ENCODE data around the gene CEMIP. TPM values are rescaled to one million over a fixed set of nuclear protein-coding genes. Genes with fewer than 3 reads are reported as not detected.

The CEMIP gene
- total and polyA plus RNA-seq, 2 of the 8 experiments (the other 6 are each of a cell fraction or from before 2014, with no cell fraction given), result 0.11 to 0.60 TPM

DNA sequence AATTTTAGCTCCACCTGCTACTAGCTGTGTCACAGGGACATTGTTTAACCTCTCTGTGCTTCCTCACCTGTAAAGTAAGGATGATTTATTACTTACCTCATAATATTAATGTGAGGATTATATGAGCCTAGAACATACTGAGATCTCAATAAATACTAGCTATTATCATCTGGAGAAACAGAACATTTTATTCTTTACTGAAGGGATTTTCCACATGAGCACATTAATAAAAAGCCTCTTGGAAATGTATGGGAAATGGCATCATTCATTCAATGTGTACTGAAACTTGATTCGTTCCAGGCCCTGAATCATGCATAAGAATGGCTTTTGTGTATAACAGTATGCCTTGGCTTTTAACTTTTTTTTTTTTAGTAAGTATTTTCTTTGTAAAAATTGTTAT is 11.0 kb upstream of the CEMIP start:
- Histone ChIP-seq H2BK20ac (ENCODE audit: low read length) (no peak overlapping the region), H3K9me3 (ENCODE audit: insufficient read depth in 2 of 2, low read depth in 1 of 2, low read length in 1 of 2) (no peaks in the 10 kb centered on the region), H3K79me1 (ENCODE audit: low read depth, low read length) (no peaks in the 10 kb centered on the region), H3K23ac (ENCODE audit: insufficient read length) (no peak overlapping the region), H3K14ac (ENCODE audit: insufficient read length) (no peak overlapping the region), H4K5ac (ENCODE audit: insufficient read length, low read depth, low read length) (no peak overlapping the region), H2BK120ac (replicated peaks; ENCODE audit: low read depth, low read length) (no peak overlapping the region), H3K56ac (replicated peaks; ENCODE audit: insufficient read length, low read depth, low read length) (no peak overlapping the region), H3K27ac (ENCODE audit: low read depth, low read length) (no peak overlapping the region), H4K91ac (replicated peaks; ENCODE audit: insufficient read length, low read length) (no peak overlapping the region), H2AFZ (ENCODE audit: low read length) (no peak overlapping the region), H3K4me1 (replicated peaks in 1 of 4; ENCODE audit: control insufficient read depth in 3 of 4, insufficient read depth in 4 of 4, low read length in 3 of 4) (no peaks in the 10 kb centered on the region), H3K79me2 (ENCODE audit: control insufficient read depth in 1 of 2, insufficient read depth in 2 of 2, low read length in 2 of 2) (no peaks in the 10 kb centered on the region), H3K4me2 (ENCODE audit: insufficient read depth in 1 of 2, low read depth in 2 of 2, low read length in 2 of 2) (no peak overlapping the region), H2AK5ac (ENCODE audit: low read depth, low read length) (no peak overlapping the region), H3K27me3 (replicated peaks in 1 of 4; ENCODE audit: control insufficient read depth in 3 of 4, extremely low read depth in 1 of 4, insufficient read depth in 3 of 4, low read length in 3 of 4) (no peaks in the 10 kb centered on the region), H2BK12ac (ENCODE audit: low read depth, low read length) (no peak overlapping the region), H3K23me2 (ENCODE audit: low read depth, low read length) (no peaks in the 10 kb centered on the region), H4K8ac (ENCODE audit: extremely low read depth, insufficient read depth, low read length) (no peak overlapping the region), H3K4me3 (ENCODE audit: extremely low read depth in 1 of 4, insufficient read depth in 2 of 4, low read depth in 3 of 4, low read length in 4 of 4) (no peak overlapping the region), H2BK5ac (ENCODE audit: low read depth, low read length) (no peak overlapping the region), H3K4ac (replicated peaks; ENCODE audit: insufficient read length, low read depth, low read length) (no peak overlapping the region), H4K20me1 (replicated peaks in 1 of 2; ENCODE audit: control insufficient read depth in 1 of 2, insufficient read depth in 2 of 2, low read length in 2 of 2) (no peaks in the 10 kb centered on the region), H3K36me3 (ENCODE audit: control insufficient read depth in 2 of 4, insufficient read depth in 4 of 4, low read length in 3 of 4) (no peaks in the 10 kb centered on the region), H3K18ac (ENCODE audit: extremely low read depth, low read length) (no peak overlapping the region), H3K9ac (replicated peaks in 1 of 4; ENCODE audit: extremely low read depth in 1 of 4, low read depth in 3 of 4, low read length in 3 of 4) (no peak overlapping the region), H2BK15ac (ENCODE audit: low read length) (no peak overlapping the region)
- ChIA-PET POLR2A (ENCODE audit: partially characterized antibody) (interaction anchor here (0.6 kb wide), 1 partner anchor 754 kb away, joined by 3 read pairs; no protein-coding TSS in a partner anchor), CTCF (ENCODE audit: partially characterized antibody) (interaction anchor here (0.6 to 6.8 kb wide), 5 partner anchors 10 to 201 kb away, joined by 3 to 63 read pairs (median 3); partner anchors contain the start of gene CEMIP)
- no peak for FAIRE-seq
- 86% methylated on average over 1 of the region's 1 CpG; no CpG with 5 or more reads in 1 of the 2 experiments for WGBS, 2 experiments (ENCODE audit: extremely low coverage in 1 of 2, insufficient coverage in 1 of 2, insufficient read length in 1 of 2, insufficient replicate concordance in 2 of 2, low coverage in 1 of 2, low lambda C conversion rate in 2 of 2, missing lambda C conversion rate in 1 of 2)
- DNase-seq (ENCODE audit: low read depth in 1 of 2, low spot score in 2 of 2), result no peak
- TF ChIP-seq HDAC2 (IDR thresholded peaks at IDR 0.05; ENCODE audit: borderline replicate concordance in 1 of 2, low read depth in 2 of 2, low read length in 2 of 2) (no peak), MAFK (IDR thresholded peaks at IDR 0.05; ENCODE audit: low read depth, low read length) (no peak), RAD21 (IDR thresholded peaks at IDR 0.05 in 1 of 2, conservative IDR thresholded peaks at IDR 0.05 in 1 of 2; ENCODE audit: low read depth in 2 of 2, low read length in 2 of 2) (no peak), BCL11A (IDR thresholded peaks at IDR 0.05; ENCODE audit: low read depth in 2 of 2, low read length in 2 of 2) (no peak), BACH1 (IDR thresholded peaks at IDR 0.05; ENCODE audit: low read length) (no peak), TAF7 (optimal IDR thresholded peaks at IDR 0.05; ENCODE audit: borderline replicate concordance, low read depth, low read length) (no peak)
- TF ChIP-seq, protein P1, sequence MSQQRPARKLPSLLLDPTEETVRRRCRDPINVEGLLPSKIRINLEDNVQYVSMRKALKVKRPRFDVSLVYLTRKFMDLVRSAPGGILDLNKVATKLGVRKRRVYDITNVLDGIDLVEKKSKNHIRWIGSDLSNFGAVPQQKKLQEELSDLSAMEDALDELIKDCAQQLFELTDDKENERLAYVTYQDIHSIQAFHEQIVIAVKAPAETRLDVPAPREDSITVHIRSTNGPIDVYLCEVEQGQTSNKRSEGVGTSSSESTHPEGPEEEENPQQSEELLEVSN (IDR thresholded peaks at IDR 0.05), result no peak
